GM19455 (cell line): ENCODE measurements around the gene SKI.

Experiments
- ATAC-seq: cut with Tn5 transposase; IDR thresholded peaks from one replicate; pipeline ENCODE4 v1.9.1; 2021; ENCODE audit not compliant: unreplicated experiment

The SKI gene

GRCh38 chr1:2274929-2275475 is 46.9 kb downstream of the SKI start:
- ATAC-seq, result no peak

- no peak for ATAC-seq
These were observed 47.8 kb downstream of the SKI start for GRCh38 chr1:2275796-2276536.

- no peak for ATAC-seq
These were observed 48.9 kb downstream of the SKI start for GRCh38 chr1:2276803-2277580.

GRCh38 chr1:2277741-2278488 is 49.8 kb downstream of the SKI start:
- no peak for ATAC-seq

- ATAC-seq, result no peak
These were observed 50.6 kb downstream of the SKI start for GRCh38 chr1:2278591-2279209.

- no peak for ATAC-seq
These were observed 51.1 kb downstream of the SKI start for GRCh38 chr1:2279210-2279639.

- ATAC-seq, result no peak
These were observed 51.7 kb downstream of the SKI start for GRCh38 chr1:2279817-2280216.

GRCh38 chr1:2282556-2283270 is 54.6 kb downstream of the SKI start:
- no peak for ATAC-seq

GRCh38 chr1:2283371-2283990 is 55.4 kb downstream of the SKI start:
- no peak for ATAC-seq

- no peak for ATAC-seq
These were observed 56.1 kb downstream of the SKI start for GRCh38 chr1:2283991-2284895.

- ATAC-seq, result no peak
These were observed 56.8 kb downstream of the SKI start for GRCh38 chr1:2284932-2285331.

GRCh38 chr1:2286923-2287322 is 58.8 kb downstream of the SKI start:
- ATAC-seq, result no peak

- ATAC-seq, result no peak
These were observed 59.5 kb downstream of the SKI start for GRCh38 chr1:2287649-2288048.

GRCh38 chr1:2288311-2288710 is 60.2 kb downstream of the SKI start:
- no peak for ATAC-seq

GRCh38 chr1:2288816-2289536 is 60.9 kb downstream of the SKI start:
- no peak for ATAC-seq

GRCh38 chr1:2289607-2290006 is 61.5 kb downstream of the SKI start:
- ATAC-seq, result no peak

GRCh38 chr1:2290171-2290578 is 62.1 kb downstream of the SKI start:
- ATAC-seq, result no peak
